NOMO-1 treated with dmso at 0.1 percent for 144 hours (cell line): ENCODE measurements around the gene CCR9.

ENCODE experiments used
- DNase-seq: peaks from one replicate; lab custom pipeline; 2025; ENCODE audit not compliant: unreplicated experiment; lab: John Stamatoyannopoulos, UW

The CCR9 gene

GRCh38 chr3:45936261-45936660 lies 49.9 kb downstream of the CCR9 start:
- DNase-seq = no peak

DNA sequence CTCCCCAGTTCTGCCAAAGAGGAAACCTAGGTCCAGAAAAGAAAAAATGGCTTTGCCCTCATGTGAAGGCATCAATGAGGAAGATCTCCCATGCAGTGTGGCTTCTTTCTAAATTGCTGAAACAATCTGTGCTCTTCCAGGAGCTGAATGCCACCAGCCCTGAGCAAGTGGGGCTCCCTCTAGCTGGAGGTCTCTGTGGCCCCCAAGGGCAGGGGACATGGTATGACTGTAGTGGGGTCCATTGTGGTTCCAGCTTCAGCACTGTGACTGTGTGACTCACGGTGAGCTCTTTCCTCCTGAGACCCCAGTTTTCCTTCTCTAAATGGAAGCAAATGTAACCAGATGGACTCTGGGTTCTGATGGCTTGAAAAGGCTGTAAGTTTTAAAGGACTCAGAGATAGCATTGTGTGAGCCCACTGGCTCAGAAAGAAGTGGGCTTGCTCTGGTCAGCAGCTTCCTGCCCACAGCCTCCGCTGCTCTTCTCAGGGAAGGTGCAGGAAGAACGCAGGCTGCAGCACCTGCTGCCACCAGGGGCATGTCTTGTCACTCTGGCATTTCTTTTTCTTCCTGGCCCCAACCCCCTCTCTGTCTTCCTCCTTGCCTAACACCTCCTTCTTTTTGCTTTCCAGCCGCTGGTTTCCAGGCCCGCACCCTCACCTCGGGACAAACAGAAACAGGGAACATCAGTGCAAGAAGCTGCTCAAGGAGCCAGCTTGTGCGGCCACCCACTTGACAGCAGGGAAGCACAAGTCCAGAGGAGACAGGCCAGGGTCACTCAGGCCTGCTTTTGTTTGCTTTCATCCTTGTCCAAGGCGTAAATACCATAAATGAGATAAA lies 51.1 kb downstream of the CCR9 start:
- no peak for DNase-seq

DNA sequence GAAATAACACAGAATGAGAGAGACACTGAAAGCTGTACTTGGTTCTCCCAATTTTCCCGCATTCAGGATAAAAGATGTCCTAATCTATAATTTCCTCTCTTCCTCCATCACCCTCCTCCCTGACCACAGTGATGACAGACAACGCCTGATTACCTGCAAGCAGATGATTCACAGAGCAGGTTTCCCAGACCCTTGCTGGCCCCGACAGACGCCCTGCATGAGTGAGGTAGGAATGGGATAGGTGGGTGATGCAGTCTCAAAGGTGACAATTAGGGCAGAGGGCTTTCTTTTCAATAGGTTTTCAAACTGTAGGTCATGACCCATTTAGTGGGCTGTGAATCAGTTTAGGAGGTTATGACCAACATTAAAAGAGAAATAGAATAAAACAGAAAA lies 51.7 kb downstream of the CCR9 start:
- DNase-seq = no peak

GRCh38 chr3:45938864-45939263 lies 52.5 kb downstream of the CCR9 start:
- peak; percentile 60 for DNase-seq

- DNase-seq = no peak
These were observed 53.0 kb downstream of the CCR9 start for GRCh38 chr3:45939341-45939771.

DNA sequence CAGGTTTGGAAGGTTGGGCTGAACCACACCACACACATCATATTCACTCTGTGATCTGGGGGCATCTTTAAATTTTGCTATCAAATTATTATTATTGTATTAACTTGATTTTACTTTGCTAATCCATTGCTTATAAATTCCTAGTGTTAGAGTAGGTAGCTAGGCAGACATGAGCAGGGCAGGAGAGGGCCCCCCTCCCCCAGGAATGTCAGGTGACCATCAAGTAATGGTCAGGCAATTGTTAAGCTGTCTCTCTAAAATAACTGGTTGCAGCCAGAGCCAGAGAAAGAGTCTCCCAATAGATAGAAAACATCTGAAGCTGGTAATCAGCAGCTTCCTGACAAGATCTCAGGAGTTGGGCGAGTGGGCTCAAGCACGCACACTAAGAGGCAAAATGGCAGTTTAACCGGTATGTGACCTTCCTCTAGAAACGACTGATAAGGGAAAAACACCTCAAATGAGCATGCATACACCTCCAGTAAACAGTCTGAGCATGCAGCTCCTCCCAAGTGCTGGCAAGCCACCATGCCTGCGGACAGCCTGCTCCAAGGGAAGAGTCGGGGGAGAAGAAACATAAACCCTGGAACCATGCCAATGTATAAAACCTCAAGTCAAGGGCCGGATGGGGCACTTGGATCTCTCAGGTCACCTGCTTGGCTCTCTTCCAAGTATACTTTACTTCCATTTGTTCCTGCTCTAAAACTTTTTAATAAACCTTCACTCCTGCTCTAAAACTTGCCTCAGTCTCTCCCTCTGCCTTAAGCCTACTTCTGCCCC lies 53.8 kb downstream of the CCR9 start:
- no peak for DNase-seq

DNA sequence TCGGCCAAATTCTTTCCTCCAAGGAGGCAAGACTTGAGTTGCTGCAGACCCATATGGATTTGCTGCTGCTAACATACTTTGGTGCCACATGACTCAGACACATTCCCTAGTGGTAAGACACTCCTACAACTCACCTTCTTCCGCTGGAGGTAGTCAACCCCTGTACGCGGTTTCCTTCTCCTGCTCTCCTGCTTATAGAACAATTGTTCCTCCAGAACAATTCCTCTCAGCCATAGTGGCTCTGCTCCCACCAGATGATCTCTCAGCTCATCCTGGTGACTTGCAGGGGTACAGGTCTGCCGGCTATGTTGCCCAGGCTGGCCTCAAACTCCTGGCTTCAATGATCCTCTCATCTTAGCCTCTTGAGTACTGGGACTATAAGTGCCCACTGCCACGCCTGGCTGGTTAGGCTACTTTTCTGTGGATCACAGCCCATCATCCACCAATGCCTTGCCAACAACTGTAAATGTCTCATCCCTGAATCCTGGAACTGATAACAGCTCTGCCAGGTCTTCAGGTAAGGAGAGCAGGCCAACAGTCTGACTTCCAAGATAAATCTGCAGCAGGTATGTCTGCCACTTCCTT lies 54.5 kb downstream of the CCR9 start:
- DNase-seq = no peak

- no peak for DNase-seq
These were observed 55.9 kb downstream of the CCR9 start for GRCh38 chr3:45942051-45942825.

DNA sequence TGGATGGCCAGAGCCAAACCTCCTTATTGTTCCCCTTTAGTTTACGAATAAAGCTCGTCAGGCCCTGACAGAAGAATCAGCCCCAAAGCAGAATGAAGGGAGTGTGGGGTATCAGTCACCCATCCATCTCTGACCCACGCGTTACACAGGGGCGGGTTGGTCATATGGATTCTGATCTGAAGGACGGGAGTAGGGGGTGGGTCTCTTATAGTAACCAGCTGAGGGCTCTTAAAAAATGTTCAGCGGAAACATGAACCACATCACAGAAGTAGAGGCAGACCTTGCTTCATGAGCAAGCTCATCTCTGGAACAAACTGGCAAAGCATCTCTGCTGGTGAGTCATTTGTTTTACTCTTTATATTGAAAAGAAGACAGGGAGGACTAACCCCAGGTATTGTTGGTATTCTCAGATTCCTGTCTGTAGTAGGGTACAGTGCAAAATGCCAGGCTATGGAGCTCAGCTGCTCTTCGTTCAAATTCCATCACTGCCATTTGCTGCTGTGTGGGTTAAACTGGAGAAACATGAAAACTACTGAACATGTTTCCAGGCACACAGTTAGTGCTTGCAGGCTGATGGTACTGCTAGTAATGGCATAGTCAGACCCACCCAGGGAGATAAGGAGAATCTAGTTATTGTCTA lies 57.0 kb downstream of the CCR9 start, which contains the start of gene CXCR6:
Gene CXCR6 (plus strand): TSS at position 258 of the 640 bp plus-strand sequence. CDS start 3,018 bp downstream, outside the sequence.
- no peak for DNase-seq

DNA sequence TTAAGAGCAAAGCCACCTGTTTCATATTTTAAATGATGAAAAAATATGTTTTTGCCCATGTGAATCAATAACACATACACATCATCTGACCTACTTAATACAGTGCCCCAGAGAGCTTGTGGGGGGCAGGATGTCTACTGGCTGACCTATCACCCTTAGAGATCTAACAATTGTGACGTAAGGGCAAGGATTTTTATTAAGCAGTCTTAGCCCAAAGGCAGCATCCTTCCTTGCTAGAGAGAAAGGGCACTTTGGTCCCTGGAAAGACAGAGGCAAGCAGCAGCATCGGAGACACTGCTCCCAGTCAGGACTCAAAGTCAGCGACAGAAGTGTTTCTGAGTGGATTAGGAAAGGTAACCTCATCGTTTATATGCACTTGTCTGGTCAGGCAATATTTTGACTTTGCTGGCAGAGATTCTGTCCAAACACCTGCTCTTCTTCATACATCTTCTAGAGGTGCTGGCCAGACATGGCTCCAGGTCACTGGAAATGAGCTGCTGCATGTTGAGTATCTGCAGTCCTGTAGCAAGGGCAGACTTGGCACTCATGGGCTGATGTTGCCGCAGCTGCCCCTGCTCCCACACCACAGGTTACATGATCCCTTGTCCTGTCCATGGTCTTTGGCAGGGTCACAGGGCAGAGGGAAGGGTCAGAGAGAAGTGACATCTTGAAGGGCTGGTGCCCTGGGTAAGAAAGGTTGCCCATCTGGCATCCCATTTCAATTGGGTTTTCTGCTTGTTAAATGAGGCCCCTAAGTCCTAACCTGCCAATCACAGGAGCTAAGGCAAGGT lies 58.7 kb downstream of the CCR9 start:
- no peak for DNase-seq

DNA sequence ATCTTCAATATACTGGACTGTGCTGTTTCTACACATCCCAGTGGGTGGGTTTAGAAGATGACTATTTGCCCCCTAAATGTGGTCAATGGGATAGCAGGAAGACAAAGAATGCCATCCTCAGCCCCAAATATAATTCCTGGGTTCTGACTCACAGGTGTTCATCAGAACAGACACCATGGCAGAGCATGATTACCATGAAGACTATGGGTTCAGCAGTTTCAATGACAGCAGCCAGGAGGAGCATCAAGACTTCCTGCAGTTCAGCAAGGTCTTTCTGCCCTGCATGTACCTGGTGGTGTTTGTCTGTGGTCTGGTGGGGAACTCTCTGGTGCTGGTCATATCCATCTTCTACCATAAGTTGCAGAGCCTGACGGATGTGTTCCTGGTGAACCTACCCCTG lies 60.0 kb downstream of the CCR9 start:
- no peak for DNase-seq

- no peak for DNase-seq
These were observed 60.5 kb downstream of the CCR9 start for GRCh38 chr3:45946875-45947274.

GRCh38 chr3:45947361-45947760 lies 61.0 kb downstream of the CCR9 start:
- DNase-seq = no peak

- no peak for DNase-seq
These were observed 62.0 kb downstream of the CCR9 start for GRCh38 chr3:45948311-45948781.

GRCh38 chr3:45948881-45949280 lies 62.5 kb downstream of the CCR9 start:
- DNase-seq = no peak

DNA sequence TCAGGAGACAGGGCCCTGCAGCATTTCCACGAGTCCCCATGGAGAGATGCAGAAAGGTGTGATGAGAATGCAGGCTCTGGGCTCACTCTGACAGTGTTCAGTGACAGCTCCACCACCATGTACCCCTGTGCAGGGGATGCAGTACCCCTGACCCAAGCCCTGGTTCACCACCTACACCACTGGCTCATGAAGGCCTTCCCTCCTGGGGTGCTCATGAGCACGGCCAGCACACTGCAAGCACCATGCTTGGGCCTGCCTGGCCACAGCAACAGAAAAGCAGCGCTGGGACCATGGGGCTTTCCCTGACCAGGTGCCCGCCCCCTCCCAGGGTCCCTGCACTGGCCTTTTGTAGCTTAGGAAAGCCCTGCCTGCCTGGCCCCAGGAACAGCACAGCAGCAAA lies 63.1 kb downstream of the CCR9 start:
- DNase-seq = no peak

DNA sequence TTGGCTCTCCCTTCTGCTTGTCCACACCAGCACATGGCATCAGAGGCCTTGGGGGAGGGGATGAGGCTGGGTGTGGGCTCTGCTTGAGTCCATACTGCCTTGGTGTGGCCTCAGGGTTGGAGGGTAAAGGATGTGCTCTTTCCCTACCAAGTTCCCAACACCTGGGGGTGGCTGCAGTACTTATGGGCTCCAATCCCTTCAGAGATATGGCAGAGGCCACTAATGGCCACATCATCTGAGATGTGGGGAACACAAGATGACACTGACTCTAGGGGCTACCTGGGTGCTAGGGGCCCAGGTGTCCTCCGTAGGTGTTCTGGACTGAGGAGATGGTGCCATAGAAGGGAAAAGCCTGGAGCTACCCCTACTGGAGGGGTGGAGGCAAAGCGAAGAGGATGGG lies 63.8 kb downstream of the CCR9 start:
- no peak for DNase-seq

DNA sequence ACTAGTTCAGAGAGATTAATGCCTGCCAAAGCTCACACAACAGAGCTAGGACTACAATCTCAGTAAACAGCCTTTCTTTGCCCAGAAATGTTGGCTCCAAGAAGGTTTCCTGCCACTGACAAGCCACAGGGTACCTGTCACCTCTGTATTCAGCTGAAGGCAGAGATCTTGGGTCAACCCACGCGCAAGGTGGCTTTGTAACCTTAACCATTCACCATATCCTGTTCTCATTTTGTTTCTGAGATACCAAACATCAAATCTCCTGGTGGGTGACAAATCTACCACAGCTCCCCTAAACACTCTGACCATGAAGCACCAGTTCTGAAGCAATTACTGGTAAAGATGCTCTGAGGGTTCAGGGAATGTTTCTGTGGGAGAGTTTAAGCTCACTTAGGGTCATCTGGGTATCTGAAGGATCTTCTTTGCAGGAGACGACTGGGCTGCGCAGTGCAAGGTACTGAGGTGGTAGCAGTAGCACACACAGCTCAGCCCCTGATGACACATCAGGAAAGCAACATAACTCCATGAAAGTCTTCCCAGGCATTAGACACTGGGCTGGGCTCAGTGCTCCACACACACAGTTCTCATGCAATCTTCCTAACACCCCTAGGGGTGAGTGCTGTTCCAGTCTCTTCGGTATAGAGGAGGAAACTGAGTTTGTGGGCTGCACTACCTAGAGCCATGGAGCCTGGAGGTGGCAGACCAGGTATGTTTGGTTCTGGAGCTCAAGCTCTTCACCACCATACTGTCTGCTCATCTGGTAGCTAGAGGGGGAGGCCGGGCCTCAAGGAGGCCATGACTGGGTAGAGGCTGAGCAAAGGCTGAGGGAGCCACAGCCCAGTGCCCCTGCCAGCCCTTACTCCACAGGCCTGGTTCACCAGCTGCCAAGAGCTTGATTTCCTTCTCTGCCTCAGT lies 64.6 kb downstream of the CCR9 start:
- DNase-seq = no peak

- DNase-seq = no peak
These were observed 65.6 kb downstream of the CCR9 start for GRCh38 chr3:45951946-45952345.
